HG03064 (cell line): ENCODE measurements around the gene ZNF536.

ENCODE experiments used
- ATAC-seq: cut with Tn5 transposase; IDR thresholded peaks from one replicate; pipeline ENCODE4 v1.9.1; 2021; ENCODE audit warnings: low read depth; ENCODE audit not compliant: unreplicated experiment

Gene ZNF536

DNA sequence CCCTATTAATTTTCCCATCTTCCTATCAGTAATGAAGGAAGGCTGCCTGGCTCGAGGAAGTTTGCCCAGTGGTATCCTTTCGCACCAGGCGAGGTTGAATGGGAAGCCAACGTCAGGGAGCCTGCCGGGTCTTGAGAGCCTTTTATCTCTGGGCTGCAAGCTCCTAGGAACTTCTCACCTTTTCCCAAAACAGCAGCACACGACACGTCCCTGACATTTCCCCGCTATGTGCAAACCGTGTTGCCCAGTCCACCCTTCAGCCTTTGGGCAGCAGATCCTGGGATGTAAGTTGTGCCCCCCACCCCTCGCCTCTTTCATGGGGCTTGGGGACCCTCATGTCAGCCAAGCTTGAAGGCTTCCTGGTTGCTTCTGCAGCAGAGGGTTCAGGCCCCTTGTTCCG, 179.1 kb downstream of the ZNF536 start:
- no peak for ATAC-seq

GRCh38 chr19:30552593-30552992, 180.4 kb downstream of the ZNF536 start:
- no peak for ATAC-seq

- ATAC-seq = no peak
These were observed 183.0 kb downstream of the ZNF536 start for GRCh38 chr19:30555075-30555790.

GRCh38 chr19:30555791-30556110, 183.6 kb downstream of the ZNF536 start:
- no peak for ATAC-seq

GRCh38 chr19:30556230-30556711, 184.1 kb downstream of the ZNF536 start:
- ATAC-seq = no peak

- no peak for ATAC-seq
These were observed 185.0 kb downstream of the ZNF536 start for GRCh38 chr19:30557212-30557611.

GRCh38 chr19:30557927-30558557, 185.9 kb downstream of the ZNF536 start:
- no peak for ATAC-seq

GRCh38 chr19:30558793-30559192, 186.6 kb downstream of the ZNF536 start:
- ATAC-seq = no peak

GRCh38 chr19:30559446-30559845, 187.3 kb downstream of the ZNF536 start:
- ATAC-seq = no peak

GRCh38 chr19:30562981-30563380, 190.8 kb downstream of the ZNF536 start:
- ATAC-seq = no peak

GRCh38 chr19:30563691-30564090, 191.5 kb downstream of the ZNF536 start:
- no peak for ATAC-seq

DNA sequence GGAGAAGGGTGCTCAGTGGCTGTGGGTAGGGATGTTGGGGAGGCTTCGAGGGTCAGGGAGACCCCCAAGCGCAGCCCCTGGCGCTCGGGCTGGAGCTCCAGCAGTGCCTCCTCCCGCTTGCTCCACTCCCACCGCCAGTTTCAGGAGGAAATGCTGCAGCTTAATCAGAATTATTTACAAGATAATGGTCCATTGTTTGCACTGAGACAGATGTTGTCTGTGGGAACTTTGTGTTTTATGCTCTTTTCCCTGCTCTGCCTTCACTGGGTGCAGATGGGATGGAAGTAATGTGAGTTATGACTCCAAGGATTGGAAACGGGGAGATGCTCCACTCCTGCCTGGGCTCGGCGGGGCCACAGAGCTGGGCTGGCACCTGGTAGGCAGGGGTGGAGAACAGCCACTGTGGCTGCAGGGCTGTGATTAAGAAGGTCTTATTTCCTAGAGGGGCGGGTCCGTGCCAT, 192.4 kb downstream of the ZNF536 start:
- no peak for ATAC-seq

- ATAC-seq = no peak
These were observed 193.5 kb downstream of the ZNF536 start for GRCh38 chr19:30565636-30566035.

- no peak for ATAC-seq
These were observed 194.7 kb downstream of the ZNF536 start for GRCh38 chr19:30566681-30567420.

- ATAC-seq = no peak
These were observed 195.5 kb downstream of the ZNF536 start for GRCh38 chr19:30567536-30568232.

- ATAC-seq = no peak
These were observed 198.0 kb downstream of the ZNF536 start for GRCh38 chr19:30570194-30570593.

DNA sequence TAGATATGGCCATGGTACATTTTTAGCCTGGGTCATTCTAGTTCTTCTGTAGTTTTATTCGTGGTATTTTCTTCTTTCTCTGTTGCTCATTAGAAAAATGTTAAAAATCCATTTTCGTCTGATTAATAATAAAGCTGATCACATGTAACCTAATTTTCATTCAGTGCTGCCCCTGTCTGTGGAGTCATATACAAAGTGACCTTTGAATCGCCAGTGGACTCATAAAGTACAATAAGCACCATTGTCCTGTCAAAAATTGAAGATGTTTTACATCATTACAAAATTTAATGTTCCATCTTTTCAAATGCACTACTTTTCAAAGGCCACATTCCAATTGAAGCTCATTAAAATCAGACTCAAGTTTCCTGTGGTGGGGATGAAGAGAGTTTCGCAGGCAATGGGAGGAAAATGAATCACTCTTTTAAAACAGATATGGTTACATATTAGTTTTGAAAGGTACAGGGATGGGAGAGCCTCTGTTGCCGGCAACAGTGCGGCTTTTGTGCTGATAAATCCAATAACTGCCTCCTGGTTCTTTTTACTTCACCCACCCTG, 205.4 kb downstream of the ZNF536 start:
- no peak for ATAC-seq

- ATAC-seq = no peak
These were observed 207.2 kb downstream of the ZNF536 start for GRCh38 chr19:30579419-30579818.

- no peak for ATAC-seq
These were observed 208.5 kb downstream of the ZNF536 start for GRCh38 chr19:30580673-30581072.

DNA sequence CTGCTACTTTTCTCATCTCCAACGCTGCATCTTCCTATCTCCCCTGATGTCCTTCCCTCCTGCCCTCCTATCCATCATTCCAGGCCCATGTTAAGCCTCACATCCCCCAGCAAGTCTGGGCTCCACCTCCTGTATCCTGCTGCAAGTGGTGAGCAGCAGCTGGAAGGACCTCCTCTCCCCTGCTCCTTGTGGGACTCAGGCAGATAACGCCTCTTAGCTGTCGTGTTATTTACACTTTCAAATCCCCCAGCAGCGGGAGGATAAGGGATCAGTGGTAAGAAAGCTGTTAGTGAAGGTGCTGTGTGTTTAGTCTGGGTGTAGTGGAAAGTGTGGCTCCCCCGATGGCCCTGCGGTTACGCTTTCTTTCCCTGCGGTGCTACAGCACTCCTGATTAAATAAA, 211.9 kb downstream of the ZNF536 start:
- no peak for ATAC-seq

DNA sequence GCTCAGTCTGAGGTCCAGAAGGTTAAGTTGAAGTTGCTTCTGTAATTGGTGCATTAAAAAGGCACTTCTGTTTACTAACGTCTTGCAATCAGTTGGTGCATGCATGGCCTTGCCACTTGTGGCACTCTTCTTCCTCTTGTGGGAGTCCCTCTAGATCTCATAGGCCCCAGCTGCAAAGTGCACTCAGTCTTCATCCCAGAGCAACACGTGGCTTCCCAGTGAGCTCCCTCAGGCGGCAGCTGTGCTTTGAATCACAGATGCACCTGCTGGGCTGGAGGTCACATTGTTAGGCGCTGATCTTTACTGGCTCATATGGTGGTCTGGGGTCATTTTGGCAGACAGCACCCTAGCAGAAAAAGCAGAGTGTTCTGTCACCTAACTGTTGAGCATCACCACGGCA, 215.7 kb downstream of the ZNF536 start:
- ATAC-seq = no peak
